OCI-LY7 (cell line): ENCODE measurements around the gene MRPL46. TPM values are rescaled to one million over a fixed set of nuclear protein-coding genes. Genes with fewer than 3 reads are reported as not detected.

Experiments used
- BruUV-seq: library from RNA; stranded (reverse); fragments of 400-500 nt; replicated peaks from 2 replicates; lab custom pipeline; 2021; lab: Mats Ljungman, UMichigan
- CTCF ChIA-PET: fragments of 300-600 bp; sonication (Branson Sonifier 250); formaldehyde crosslinking; loops from one replicate; lab custom pipeline; 2022; ENCODE audit warnings: antibody characterized with exemption; ENCODE audit not compliant: unreplicated experiment; lab: Charles Lee
- POLR2A ChIA-PET: fragments of 300-600 bp; sonication (Branson Sonifier 250); formaldehyde crosslinking; loops from one replicate; lab custom pipeline; 2022; ENCODE audit warnings: antibody characterized with exemption; lab: Charles Lee
- DNase-seq: peaks from one replicate; pipeline ENCODE4 v3.0.0-alpha.2; 2015; ENCODE audit warnings: low spot score
- H2AFZ ChIP-seq: fragments of 200-600 bp; sonication (generic), shearing (Covaris generic); 2 replicates; pipeline ENCODE4 v1.6.1; 2014; ENCODE audit warnings: mild to moderate bottlenecking, antibody characterized with exemption, low read length, moderate library complexity
- H3K27ac ChIP-seq: fragments of 200-600 bp; sonication (generic); 2 replicates; pipeline ENCODE4 v1.5.1; 2014; ENCODE audit warnings: mixed run types, low read depth, mild to moderate bottlenecking, moderate library complexity, low read length, inconsistent platforms; ENCODE audit not compliant: poor library complexity, severe bottlenecking
- H3K36me3 ChIP-seq: fragments of 200-600 bp; sonication (generic); 2 replicates; pipeline ENCODE4 v1.6.1; 2014; ENCODE audit warnings: mild to moderate bottlenecking, antibody characterized with exemption, low read length, moderate library complexity, mixed read lengths; ENCODE audit not compliant: insufficient read depth
- H3K4me1 ChIP-seq: fragments of 200-600 bp; sonication (generic); 2 replicates; pipeline ENCODE4 v1.5.1; 2014; ENCODE audit warnings: mild to moderate bottlenecking, low read length; ENCODE audit not compliant: insufficient read depth, poor library complexity, severe bottlenecking
- H3K4me2 ChIP-seq: fragments of 200-600 bp; sonication (generic); 2 replicates; pipeline ENCODE4 v1.6.1; 2014; ENCODE audit warnings: mild to moderate bottlenecking, low read length
- H3K4me3 ChIP-seq: fragments of 200-600 bp; sonication (generic); 2 replicates; pipeline ENCODE4 v1.5.1; 2014; ENCODE audit warnings: mild to moderate bottlenecking, low read depth, low read length; ENCODE audit not compliant: poor library complexity, severe bottlenecking
- H3K79me2 ChIP-seq: fragments of 200-600 bp; sonication (generic); 2 replicates; pipeline ENCODE4 v1.6.1; 2016; ENCODE audit warnings: low read depth, mild to moderate bottlenecking, low read length, moderate library complexity, mixed read lengths; ENCODE audit not compliant: insufficient read depth
- H3K9me2 ChIP-seq: fragments of 200-600 bp; sonication (generic); 2 replicates; pipeline ENCODE4 v1.6.1; 2016; ENCODE audit warnings: mild to moderate bottlenecking, low read length, mixed read lengths; ENCODE audit not compliant: insufficient read depth
- H3K9me3 ChIP-seq: fragments of 200-600 bp; sonication (generic); 2 replicates; pipeline ENCODE4 v1.6.1; 2014; ENCODE audit warnings: mild to moderate bottlenecking, mixed run types, low read length, mixed read lengths
- H4K20me1 ChIP-seq: fragments of 200-600 bp; sonication (generic); 2 replicates; pipeline ENCODE4 v1.6.1; 2014; ENCODE audit warnings: mild to moderate bottlenecking, antibody characterized with exemption, low read length, moderate library complexity, mixed read lengths; ENCODE audit not compliant: insufficient read depth
- CTCF ChIP-seq: fragments of 200-600 bp; sonication (generic); conservative IDR thresholded peaks from 2 replicates; pipeline ENCODE4 v1.5.1; 2014; ENCODE audit warnings: mild to moderate bottlenecking, antibody characterized with exemption, low read length, moderate library complexity, mixed read lengths
- EZH2phosphoT487 ChIP-seq: fragments of 200-600 bp; sonication (generic); IDR thresholded peaks from 2 replicates; pipeline ENCODE4 v1.6.1; 2018; ENCODE audit warnings: low read depth, borderline replicate concordance, mild to moderate bottlenecking, mixed run types, antibody characterized with exemption, low read length, moderate library complexity, mixed read lengths
- intact Hi-C: fragments of 100-400 bp; cut with micrococcal nuclease; formaldehyde crosslinking; loops from one replicate; pipeline ENCODE4 v1.10.0; 2022; ENCODE audit not compliant: unreplicated experiment
- total RNA-seq, 2 experiments: library from RNA; depleted of rRNA in 1 of 2; stranded (reverse); fragments of >200 nt in 1 of 2; shearing (Covaris generic) in 1 of 2; gene quantifications; 2 replicates each; pipeline ENCODE4 v1.2.3, GENCODE V29; 2014 to 2022

Gene MRPL46
- total RNA-seq, 2 experiments from 2014 or later = 30.4 to 37.2 TPM

- ChIA-PET CTCF (no interaction called here), POLR2A (no interaction called here)
- no peak for TF ChIP-seq EZH2phosphoT487
- no peak for TF ChIP-seq CTCF
- H3K27ac ChIP-seq = no peak overlapping the region
- peaks cover 8% of the 10 kb centered on the region; the same call in 1 of the 2 replicates for H4K20me1 ChIP-seq
- intact Hi-C loops = no loop called here
- peaks cover 20% of the 10 kb centered on the region for H3K4me1 ChIP-seq
- no peak for DNase-seq
- no peak overlapping the region for H3K4me2 ChIP-seq
- H3K9me3 ChIP-seq = no peaks in the 10 kb centered on the region
- no peak overlapping the region for H3K4me3 ChIP-seq
- peaks cover 33% of the 10 kb centered on the region for H3K79me2 ChIP-seq
- H2AFZ ChIP-seq = no peak overlapping the region
- H3K9me2 ChIP-seq = no peaks in the 10 kb centered on the region
- BruUV-seq = no TSS peak
- H3K36me3 ChIP-seq = peaks cover 71% of the 10 kb centered on the region
Measured at GRCh38 chr15:88463870-88464532, 3.2 kb downstream of the MRPL46 start.

- Histone ChIP-seq H3K9me3 (no peaks in the 10 kb centered on the region), H3K36me3 (peaks cover 54% of the 10 kb centered on the region), H4K20me1 (no peaks in the 10 kb centered on the region), H3K9me2 (no peaks in the 10 kb centered on the region), H3K4me2 (no peak overlapping the region), H3K27ac (no peak overlapping the region), H3K4me1 (peaks cover 4% of the 10 kb centered on the region), H2AFZ (no peak overlapping the region), H3K79me2 (no peaks in the 10 kb centered on the region), H3K4me3 (no peak overlapping the region)
- ChIA-PET CTCF (no interaction called here), POLR2A (interaction anchor here (0.6 to 1.2 kb wide), 2 partner anchors 55 to 210 kb away, joined by 3 to 5 read pairs; no protein-coding TSS in a partner anchor)
- intact Hi-C loops = no loop called here
- TF ChIP-seq EZH2phosphoT487 (no peak), CTCF (no peak)
- no peak for DNase-seq
- BruUV-seq = no TSS peak
Measured at GRCh38 chr15:88456733-88457132, 10.5 kb downstream of the MRPL46 start.
